HG03039 (cell line): ENCODE results near the gene PRKCB.

Experiments used
- ATAC-seq: cut with Tn5 transposase; IDR thresholded peaks from one replicate; pipeline ENCODE4 v1.9.1; 2021; ENCODE audit warnings: mild to moderate bottlenecking, moderate library complexity; ENCODE audit not compliant: unreplicated experiment

The PRKCB gene

GRCh38 chr16:23835390-23836077 is at the start of gene PRKCB:
PRKCB (plus strand) TSS chr16:23835983.
- ATAC-seq = peak; percentile 64

GRCh38 chr16:23786964-23787561 is 48.7 kb upstream of the PRKCB start:
- ATAC-seq = no peak

GRCh38 chr16:23788685-23789084 is 47.1 kb upstream of the PRKCB start:
- no peak for ATAC-seq

- no peak for ATAC-seq
Observed at GRCh38 chr16:23795378-23795777, 40.4 kb upstream of the PRKCB start.

DNA sequence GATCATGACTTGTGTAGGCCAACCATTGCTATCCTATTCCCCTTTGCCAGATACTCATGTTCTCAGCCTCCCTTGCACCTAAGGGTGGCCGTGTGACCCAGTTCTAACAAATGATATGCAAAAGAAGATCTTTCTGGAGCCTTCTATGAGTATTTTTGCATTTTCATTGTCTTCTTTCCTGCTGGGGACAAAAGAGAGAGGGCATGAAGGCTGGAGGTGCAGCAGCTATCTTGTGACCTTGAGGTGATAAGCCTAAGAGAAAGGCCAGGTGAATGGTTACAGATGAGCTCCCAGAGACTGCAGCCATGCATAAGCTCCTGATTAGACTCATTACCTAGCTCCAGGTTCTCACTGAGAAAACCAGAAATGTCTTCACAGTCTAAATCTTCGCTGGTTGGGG is 38.8 kb upstream of the PRKCB start:
- ATAC-seq = no peak

- ATAC-seq = no peak
Observed at GRCh38 chr16:23801378-23801777, 34.4 kb upstream of the PRKCB start.

- ATAC-seq = no peak
Observed at GRCh38 chr16:23802776-23803175, 33.0 kb upstream of the PRKCB start.

DNA sequence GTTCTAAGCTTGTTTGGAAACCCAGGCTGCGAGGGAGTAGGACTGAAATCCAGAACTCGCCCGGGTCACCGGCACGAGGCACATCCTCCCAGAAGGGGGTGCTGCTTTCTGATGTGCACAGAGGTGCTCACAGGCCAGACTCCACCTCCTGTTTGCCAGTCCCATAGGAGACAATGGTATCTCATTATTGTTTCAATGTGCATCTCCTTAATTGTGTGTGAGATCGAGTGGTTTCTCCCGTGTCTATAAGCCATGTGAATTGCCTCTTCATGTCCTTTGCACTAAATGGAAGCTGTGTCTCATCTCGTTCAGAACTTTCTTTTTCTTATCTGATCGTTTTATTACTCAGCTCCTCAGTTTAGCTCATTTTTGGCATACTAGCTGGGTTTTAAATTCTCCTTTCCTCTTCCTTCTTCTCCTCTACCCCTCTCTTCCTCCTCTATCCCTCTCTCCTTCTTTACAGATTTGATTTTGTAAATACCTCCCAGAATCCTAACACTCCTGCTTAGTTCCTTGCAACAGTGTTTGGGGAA is 32.1 kb upstream of the PRKCB start:
- peak; percentile 90 for ATAC-seq

DNA sequence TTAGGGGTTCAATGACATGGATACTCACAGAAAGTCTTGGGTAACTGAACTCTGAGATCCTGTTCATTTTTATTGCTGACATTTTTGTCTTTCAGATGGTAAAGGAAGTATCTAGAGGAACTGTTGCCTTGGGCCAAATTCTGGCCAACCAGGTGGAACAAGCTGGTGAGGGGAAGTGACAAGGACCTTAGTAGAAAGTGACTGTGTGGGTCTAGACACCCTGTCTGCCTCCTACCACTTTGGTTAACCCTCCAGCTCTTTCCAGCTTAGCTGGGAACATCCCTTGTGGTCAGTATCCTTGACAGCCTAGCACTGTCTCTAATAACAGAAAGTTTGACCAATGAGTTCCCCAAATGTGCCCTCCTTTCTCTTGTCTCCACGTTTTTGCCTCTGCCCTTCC is 28.8 kb upstream of the PRKCB start:
- ATAC-seq = no peak

DNA sequence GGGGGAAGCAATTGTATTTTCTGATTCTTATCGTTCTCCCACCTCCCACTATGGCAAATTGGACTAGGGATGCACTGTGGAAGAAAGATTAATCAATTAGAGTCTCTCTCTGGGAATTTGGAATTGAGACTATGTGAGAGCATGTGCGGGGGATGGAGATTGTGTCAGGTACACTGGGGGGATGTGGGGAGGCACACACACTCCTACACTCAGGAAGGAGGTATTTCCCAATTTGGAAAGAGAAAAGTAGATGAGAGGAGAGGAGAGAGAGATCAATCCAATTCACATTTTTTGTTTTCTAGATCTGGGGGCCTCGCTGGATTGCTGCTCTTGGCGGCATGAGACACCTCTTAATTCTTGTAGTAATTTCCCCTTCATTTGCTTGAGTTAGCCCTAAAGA is 14.3 kb upstream of the PRKCB start:
- no peak for ATAC-seq

DNA sequence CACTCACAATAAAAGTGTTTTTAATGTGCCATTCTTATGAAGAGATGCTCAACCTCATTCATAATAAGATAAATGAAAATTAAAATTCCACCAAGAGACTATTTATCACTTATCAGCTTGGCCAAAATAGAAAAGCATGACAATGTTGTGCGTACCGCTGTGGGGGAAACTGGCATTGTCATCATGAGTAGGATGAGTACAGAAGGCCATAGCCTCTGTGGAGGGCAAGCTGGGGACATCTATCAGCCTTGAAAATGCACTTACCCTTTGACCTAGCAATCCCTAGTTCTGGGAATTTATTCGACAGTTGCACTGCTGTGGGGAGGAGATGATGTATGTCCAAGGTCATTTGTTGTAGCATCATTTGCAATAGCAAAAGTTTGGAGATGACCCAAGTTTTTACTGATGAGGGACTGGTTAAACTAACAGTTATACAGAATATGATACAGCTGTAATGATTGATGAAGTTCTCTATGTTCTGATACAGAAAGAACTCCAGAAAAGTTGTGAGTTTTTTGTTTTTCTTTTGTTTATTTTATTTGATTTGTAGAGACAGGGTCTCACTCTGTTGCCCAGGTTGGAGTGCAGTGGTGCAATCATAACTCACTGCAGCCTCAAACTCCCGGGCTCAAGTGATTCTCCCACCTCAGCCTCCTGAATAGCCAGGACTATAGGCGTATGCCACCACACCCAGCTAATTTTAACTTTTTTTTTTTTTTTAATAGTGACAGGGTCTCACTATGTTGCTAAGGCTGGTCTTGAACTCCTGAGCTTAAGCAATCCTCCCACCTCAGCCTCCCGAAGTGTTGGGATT is 13.7 kb upstream of the PRKCB start:
- ATAC-seq = no peak

GRCh38 chr16:23823475-23824384 is 12.1 kb upstream of the PRKCB start:
- no peak for ATAC-seq

DNA sequence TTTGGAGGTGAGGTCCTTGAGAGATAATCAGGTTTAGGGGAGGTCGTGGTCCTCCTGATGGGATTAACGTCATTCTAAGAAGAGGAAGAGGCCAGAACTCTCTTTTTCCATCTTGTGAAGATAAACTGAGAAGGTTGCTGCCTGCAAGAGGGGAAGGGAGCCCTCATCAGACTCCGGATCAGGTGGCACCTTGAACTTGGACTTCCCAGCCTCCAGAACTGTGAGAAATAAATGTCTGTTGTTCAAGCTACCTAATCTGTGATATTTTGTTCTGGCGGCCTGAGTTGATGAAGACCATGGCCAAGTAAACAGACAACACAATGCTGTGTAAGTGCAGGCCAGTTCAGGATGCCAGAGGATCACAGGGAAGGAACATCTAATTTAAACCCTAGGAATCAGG is 10.9 kb upstream of the PRKCB start:
- no peak for ATAC-seq

DNA sequence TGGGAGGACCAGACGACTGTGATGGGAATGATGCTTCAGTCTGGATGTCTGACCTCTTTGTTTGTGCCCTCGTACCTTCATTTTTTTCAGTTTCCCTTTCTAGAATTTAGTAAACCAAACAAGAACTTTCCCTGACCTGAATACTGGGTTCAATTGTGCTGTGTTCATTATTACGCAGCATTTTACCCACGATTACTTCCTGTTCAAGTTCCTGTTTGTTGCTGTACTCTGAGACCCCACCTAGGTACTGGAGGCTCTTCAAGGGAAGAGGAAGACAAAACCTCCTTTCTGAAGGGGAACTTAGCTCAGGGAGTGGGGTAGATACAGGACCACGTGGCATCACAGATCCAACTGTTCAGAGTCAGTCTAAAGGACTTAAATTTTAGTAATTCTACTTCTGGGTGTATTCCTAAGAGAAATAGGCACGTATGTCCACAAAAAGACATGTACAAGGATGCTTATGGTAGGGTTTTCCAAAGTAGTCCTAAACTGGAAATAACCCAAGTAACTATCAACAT is 9.2 kb upstream of the PRKCB start:
- ATAC-seq = no peak

GRCh38 chr16:23827057-23827456 is 8.7 kb upstream of the PRKCB start:
- no peak for ATAC-seq

- no peak for ATAC-seq
Observed at GRCh38 chr16:23829454-23829853, 6.3 kb upstream of the PRKCB start.

DNA sequence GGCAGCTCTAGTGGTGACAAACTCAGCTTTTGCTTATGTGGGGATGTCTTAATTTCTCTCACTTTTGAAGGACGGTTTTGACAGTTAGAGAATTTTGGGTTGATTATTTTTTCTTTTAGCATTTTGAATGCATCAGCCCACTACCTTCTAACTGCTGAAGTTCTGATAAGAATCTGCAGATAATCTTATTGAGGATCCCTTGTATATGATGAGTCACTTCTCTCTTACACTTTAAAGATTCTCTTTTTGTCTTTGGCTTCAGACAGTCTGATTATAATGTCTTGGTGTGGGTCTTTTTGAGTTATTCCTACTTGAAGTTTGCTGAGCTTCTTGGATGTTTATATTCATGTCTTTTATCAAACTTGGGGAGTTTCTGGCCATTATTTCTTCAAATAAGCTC is 5.5 kb upstream of the PRKCB start:
- ATAC-seq = no peak

DNA sequence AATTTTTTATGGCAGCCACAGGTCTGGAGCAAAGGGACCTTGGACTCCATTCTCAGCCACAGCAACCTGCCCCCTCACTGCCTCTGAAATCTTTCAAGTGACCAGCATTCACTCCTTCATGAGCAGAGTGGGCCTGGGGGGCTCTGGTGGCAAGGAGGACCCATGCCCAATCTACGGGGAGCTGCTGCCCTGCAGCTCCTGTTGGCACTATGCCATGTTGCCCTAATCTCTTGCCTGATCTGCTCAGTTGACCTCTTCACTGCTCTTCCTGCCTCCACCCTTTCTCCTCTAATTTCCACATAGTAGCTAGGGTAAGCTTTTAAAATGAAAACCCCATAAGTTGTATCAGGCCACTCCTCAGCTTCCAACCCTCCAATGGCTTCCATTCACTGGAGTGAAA is 2.9 kb upstream of the PRKCB start:
- ATAC-seq = no peak

DNA sequence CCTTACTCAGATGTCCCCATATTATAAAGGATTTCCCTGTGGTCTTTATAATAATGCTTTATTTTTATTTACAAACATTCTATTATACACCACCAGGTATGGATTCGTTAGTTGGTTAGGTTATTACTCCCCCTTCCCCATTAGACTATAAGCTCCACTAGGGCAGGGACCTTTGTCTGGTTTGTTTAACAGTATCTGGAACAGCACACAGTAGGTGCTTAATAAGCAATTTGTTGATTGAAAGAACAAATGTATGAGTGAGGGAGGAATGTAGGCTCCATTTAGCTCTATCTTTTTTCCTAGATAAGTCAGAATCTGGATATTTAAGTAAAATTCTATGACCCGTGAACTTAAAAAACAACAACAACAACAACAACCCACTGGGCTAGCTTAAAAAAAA is 2.3 kb upstream of the PRKCB start:
- no peak for ATAC-seq

- no peak for ATAC-seq
Observed at GRCh38 chr16:23833960-23834685, 1.7 kb upstream of the PRKCB start.
